ENCODE results near the gene ID1. TPM values are rescaled to one million over a fixed set of nuclear protein-coding genes. Genes with fewer than 3 reads are reported as not detected.

The ID1 gene
- total RNA-seq, 1 experiment from 2014 or later, result 360 TPM

GRCh38 chr20:31560746-31561598, 44.1 kb upstream of the ID1 start:
- H3K18ac ChIP-seq (ENCODE audit: insufficient read length, low read depth, low read length), result no peak overlapping the region
- no peak overlapping the region for H3K27ac ChIP-seq (ENCODE audit: insufficient read length, low read depth, low read length)
- H2AK5ac ChIP-seq (ENCODE audit: insufficient read length, low read length), result no peak overlapping the region
- no peak overlapping the region for H3K23ac ChIP-seq (ENCODE audit: insufficient read length, low read depth, low read length)
- H3K23me2 ChIP-seq (ENCODE audit: insufficient read length, low read depth, low read length, poor library complexity, severe bottlenecking), result no peaks in the 10 kb centered on the region
- H3T11ph ChIP-seq (ENCODE audit: low read length), result no peak overlapping the region
- no peak overlapping the region for H2BK5ac ChIP-seq (ENCODE audit: insufficient read length, low read length)
- H3K79me2 ChIP-seq (ENCODE audit: insufficient read depth, low read length), result no peaks in the 10 kb centered on the region
- H3K9ac ChIP-seq (ENCODE audit: extremely low read depth, insufficient read length, low read length), result no peak overlapping the region
- no peak for DNase-seq
- H3K4me1 ChIP-seq (ENCODE audit: insufficient read depth, low read length), result no peaks in the 10 kb centered on the region
- no peak overlapping the region for H3K4me2 ChIP-seq (ENCODE audit: insufficient read depth, insufficient read length, low read length)
- no CpG with 5 or more reads among the region's 7 CpGs for WGBS (ENCODE audit: extremely low coverage, insufficient read length, low lambda C conversion rate)
- no peak overlapping the region for H3K56ac ChIP-seq (ENCODE audit: insufficient read length, low read depth, low read length)
- no peaks in the 10 kb centered on the region for H3K9me3 ChIP-seq (ENCODE audit: control insufficient read depth, low read depth, low read length)
- H2BK120ac ChIP-seq (ENCODE audit: low read depth, low read length, poor library complexity, severe bottlenecking), result no peak overlapping the region
- H2BK20ac ChIP-seq (ENCODE audit: low read depth, low read length, poor library complexity, severe bottlenecking), result no peak overlapping the region
- H4K5ac ChIP-seq (ENCODE audit: insufficient read length, low read depth, low read length), result no peak overlapping the region
- no peaks in the 10 kb centered on the region for H4K20me1 ChIP-seq (ENCODE audit: control insufficient read depth, insufficient read depth, insufficient read length)
- no peaks in the 10 kb centered on the region for H3K27me3 ChIP-seq (ENCODE audit: insufficient read depth, low read length)
- Mint-ChIP-seq H3K36me3 (ENCODE audit: insufficient read depth in 1 of 3, low read depth in 3 of 3) (peaks cover 38 to 87% (median 49%) of the 10 kb centered on the region in 3 experiments), H3K27me3 (ENCODE audit: low read depth) (no peaks in the 10 kb centered on the region), H3K27ac (peak overlapping the region; percentile 35 to 99 (median 68); a peak in 2 of 7 replicates), H3K9me3 (no peaks in the 10 kb centered on the region), H3K4me3 (no peak overlapping the region; a peak in 1 of 5 replicates), H3K4me1 (peaks cover 16 to 26% of the 10 kb centered on the region in 2 experiments)
- H2AFZ ChIP-seq (ENCODE audit: low read length), result no peak overlapping the region
- no peaks in the 10 kb centered on the region for H3K79me1 ChIP-seq (ENCODE audit: insufficient read depth, low read depth, low read length, poor library complexity, severe bottlenecking)
- no peak overlapping the region for H3K14ac ChIP-seq (ENCODE audit: insufficient read depth, low read length)
- H2BK12ac ChIP-seq (ENCODE audit: insufficient read length, low read depth, low read length), result no peak overlapping the region
- no peak overlapping the region for H2BK15ac ChIP-seq (ENCODE audit: low read depth, low read length)
- TF ChIP-seq CTCF (conservative IDR thresholded peaks at IDR 0.05), result no peak
- no peak overlapping the region for H4K8ac ChIP-seq (replicated peaks; ENCODE audit: insufficient read length, low read depth, low read length)
- H4K91ac ChIP-seq (ENCODE audit: insufficient read length, low read depth, low read length), result no peak overlapping the region
- H3K4ac ChIP-seq (ENCODE audit: low read depth, low read length), result no peak overlapping the region; the same call in 1 of the 2 replicates
